Right renal pelvis (tissue), 4 donors: ENCODE data around the gene GAS1. TPM values are rescaled to one million over a fixed set of nuclear protein-coding genes. Genes with fewer than 3 reads are reported as not detected.

ENCODE experiments used
- DNase-seq, 4 donors: peaks; one replicate each; pipeline ENCODE4 v3.0.0-alpha.2; 2013; ENCODE audit warnings: low read depth in 4 of 4, low spot score in 3 of 4, missing footprints in 1 of 4
- polyA plus RNA-seq, 4 donors: library from polyadenylated mRNA; unstranded; fragments of 120-200 nt; gene quantifications; one replicate each; pipeline ENCODE4 v1.2.1, GENCODE V29; 2013; ENCODE audit not compliant: insufficient read length in 4 of 4

The GAS1 gene
- polyA plus RNA-seq, 4 donors: 47.6 to 57.3 (median 55.9) TPM

DNA sequence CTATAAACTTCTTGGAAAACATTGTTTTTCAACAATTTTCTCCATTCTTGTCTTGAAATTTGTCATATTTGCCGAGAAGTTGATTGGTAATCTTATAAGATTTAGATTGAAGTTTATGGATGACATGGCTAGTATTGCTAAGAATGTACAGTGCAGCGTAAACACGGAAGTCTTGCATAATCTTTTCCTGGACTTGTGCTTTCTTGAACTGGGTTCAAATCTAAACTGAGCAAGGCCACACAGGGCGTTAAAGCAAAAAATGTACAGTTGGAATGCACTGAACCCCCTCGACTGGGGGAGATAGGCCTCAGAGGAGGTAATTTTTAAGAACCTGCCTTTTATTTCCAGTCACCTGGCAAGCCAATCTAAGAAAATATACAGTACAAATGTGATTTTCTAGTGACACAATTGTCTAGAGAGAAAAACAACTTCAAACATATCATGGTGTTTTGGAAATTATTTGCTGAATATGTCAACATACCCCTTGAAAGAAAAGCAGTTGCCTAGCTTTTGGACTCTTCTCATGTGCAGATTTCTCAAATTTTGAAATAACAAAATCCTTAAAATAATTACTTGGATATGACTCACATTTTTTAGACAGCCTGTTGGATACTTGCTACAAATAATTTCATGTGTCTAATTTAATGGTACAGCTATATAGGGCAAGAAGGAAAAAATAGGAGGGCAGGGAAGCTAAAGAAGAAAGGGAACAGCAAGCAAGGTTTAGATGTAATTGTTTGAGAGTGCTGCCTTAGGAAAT, 18.5 kb upstream of the GAS1 start:
- no peak for DNase-seq

DNA sequence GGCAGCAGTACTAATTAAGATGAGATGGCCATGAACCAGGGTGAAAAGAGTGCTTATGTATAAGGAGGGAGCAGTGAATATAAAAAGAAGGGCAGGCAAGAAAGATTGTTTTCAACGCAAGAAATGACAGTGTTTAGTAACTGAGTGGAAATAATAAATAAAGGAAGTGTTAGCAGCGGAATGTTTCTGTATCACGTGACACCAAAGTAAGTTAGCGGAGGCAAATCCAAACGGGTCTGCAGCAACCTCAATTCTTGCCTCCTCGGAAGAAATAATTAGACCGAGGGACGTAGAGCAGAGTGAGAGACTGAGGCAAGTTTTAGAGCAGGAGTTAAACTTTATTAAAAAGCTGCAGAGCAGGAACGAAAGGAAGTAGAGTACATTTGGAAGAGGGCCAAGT, 15.4 kb upstream of the GAS1 start:
- no peak for DNase-seq

DNA sequence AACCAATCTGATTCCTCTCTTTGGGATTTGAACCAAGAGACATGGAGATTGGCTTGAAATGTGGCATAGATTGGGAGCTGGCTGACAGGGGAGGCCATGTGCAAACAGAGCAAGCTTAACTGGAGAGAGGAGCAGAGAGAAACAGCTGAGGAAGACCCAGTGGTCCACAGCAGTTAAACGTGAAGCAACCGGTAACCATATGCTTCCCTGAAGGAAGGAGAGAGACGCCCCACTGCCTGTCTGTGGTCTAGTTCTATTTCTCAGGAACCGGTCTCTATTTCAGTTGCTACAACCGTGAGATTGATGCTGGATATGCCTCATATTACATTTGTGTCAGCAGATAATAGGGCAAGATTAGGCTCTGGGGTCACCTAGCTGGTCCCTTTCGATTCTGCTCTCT, 13.6 kb upstream of the GAS1 start:
- DNase-seq: no peak

DNA sequence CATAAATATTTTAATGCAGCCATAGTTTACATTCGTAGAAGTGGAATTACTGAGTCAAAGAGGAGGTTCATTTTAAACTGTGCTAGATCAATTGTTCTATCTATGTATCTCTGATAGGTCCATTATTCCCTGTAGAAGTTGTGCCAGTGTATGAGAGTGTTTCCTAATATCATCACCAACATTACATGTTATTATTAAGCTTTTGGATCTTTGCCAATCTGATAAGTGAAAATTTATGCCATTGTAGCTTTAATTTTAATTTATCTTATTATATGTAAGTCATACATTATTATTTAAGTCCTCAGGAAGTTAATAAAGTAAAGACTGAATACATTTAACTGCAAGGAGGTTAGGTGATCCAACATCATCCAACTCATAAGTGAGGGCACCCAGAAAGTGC, 10.9 kb upstream of the GAS1 start:
- DNase-seq: no peak

DNA sequence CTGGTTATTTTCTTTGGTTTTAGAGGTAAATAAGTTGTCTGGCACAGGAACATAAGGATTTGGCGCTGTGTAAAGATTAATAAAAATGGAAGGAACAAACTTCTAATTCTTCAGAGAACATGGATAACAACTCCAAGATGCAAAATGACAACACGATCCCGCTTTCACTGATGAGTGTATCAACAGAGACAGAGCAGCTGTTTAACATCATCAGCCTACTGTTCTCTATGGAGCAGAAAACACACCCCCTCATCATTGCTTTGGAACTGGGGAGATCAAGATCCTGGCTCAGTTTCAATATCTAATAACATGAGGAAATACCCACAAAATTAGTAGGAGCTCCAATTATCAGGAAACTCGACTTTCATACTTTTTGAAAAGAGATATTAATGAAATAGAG, 8.3 kb upstream of the GAS1 start:
- no peak for DNase-seq

DNA sequence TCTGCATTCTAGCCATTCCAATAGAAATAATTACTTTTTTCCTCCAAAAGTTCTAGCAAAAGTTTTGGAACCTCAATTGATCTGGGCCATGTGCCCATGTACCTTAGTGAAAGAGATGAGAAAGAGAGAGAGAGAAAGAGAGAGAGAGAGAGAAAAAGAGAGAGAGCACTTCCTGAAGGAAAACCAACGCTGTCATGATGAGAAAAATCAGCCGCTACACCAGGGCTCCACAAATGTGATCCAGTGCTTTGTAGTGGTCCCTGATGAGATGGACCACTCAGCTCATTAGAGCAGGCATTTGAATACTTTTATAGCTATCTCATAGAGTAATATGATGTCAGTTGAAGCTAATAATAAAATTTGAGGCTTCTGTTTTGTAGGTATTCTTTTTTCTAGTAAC, 7.7 kb upstream of the GAS1 start:
- DNase-seq: no peak

DNA sequence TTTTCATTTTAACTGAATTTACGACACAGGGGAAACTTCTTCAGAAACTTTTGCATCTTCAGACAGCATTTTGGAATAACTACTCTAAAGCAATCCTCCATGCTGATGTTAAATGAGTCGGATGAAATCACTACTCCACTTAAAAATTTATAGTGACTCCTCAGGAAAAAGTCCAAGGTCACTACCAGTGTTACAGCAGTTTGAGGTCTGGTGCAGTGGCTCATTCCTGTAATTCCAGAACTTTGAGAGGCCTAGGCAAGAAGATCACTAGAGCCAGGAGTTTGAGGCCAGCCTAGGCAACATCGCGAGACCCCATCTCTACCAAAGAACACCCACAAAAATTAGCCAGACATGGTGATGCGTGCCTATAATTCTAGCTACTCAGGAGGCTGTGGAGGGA, 5.9 kb upstream of the GAS1 start:
- no peak for DNase-seq

DNA sequence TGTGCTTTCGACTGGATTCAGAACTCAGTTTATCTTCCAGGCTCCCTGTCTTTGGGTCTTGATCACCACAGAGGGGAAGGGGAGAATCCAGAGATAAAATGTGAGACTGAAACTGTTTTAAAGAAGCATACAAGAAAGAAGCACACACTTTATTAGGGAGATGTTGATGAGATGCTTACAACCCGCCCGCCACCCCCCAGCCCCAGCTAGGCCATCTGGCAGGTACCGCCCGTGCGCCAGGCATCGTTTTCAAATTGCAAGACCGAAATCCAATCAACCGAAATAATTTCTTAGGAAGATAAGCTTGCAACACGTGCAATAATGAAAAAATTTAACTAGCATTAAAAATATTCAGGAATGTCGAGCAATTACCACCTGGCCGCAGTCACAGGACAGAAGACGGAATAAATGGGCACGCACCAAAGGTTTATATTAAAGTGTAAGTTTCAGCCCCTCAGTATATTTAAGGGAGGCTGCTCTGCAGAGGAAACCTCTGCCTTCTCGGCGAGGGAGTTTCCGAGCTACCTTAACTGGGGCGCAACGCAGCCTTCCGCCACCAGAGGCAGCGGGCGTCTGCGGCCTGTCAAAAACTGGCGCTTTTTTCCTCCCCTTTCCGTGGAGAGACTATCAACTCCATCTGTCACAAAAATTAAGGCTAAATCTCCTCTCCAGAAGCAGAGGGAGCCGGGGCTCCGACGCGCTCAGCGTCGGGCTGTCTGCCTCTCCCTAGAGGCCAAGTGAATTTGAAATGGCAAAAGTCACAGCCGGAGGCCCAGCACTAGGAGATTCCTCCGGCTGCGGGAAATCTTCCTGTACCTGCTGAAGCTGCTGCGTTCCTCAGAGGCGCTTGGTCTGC, 996 bp upstream of the GAS1 start:
- peak in 2 of 4 donors; percentile 72 to 78 for DNase-seq

DNA sequence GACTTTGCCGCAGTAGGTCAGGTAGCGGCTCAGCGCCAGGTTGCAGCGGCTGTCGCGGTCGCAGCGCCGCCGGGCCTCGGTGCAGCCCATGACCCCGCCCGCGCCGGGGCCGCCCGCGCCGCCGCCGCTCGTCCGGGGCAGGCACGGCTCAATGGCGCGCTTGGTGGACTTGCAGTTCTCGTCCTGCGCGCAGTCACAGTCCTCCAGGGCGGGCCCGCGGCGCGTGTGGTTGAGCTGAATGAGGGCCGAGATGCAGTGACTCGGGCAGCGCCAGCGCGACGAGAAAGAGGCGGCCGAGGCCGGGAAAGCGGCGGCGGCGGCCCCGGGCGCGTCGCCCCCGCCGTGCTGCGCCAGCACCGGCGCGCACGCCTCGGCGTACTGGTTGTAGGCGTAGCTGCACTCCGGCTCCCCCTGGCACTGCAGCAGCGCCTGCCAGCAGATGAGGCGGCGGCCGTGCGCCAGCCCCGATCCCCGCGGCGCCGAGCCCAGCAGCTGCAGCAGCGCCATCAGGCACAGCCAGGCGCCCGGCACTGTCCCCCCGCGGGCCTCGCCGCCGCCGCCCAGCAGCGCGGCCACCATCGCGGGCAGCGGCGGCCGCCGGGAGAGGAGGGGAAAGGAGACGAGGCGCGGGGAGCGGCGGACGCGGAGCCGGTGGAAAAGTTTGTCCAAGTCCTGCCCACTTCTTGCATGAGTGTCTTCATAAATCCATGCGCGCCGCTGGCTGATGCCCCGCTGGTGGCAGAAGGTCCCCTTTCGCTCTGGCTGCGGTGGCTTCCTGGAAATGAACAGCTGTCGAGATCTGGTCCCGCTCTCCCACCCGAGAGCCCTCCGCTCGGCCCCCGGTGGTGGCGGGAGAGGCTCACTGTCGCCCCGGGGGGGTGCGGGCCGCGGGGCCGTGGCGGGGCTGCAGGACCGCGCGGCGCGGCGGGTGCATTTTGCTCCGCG, 833 bp downstream of the GAS1 start:
- DNase-seq: peak in 1 of 4 donors; percentile 18

DNA sequence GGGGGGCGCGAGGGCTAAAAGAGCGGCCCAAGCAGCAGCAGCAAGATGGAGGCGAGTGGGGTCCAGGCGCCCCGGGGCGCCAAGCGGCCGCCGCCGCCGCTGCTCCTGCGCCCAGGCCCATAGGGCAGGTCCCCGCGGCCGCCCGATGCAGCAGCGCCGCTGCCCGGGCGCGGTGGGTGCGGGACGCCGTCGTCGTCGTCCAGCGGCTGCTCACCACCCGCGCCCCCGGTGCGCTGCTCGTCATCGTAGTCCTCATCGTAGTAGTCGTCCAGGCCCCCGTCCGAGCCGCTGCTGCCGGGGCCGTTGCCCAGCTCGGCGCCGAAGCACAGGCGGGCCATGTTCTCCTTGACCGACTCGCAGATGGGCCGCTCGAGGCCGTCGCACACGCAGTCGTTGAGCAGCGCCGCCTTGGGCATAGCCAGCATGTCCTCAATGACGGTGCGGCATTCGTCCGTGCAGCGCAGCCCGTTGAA, 1.5 kb downstream of the GAS1 start:
- no peak for DNase-seq

DNA sequence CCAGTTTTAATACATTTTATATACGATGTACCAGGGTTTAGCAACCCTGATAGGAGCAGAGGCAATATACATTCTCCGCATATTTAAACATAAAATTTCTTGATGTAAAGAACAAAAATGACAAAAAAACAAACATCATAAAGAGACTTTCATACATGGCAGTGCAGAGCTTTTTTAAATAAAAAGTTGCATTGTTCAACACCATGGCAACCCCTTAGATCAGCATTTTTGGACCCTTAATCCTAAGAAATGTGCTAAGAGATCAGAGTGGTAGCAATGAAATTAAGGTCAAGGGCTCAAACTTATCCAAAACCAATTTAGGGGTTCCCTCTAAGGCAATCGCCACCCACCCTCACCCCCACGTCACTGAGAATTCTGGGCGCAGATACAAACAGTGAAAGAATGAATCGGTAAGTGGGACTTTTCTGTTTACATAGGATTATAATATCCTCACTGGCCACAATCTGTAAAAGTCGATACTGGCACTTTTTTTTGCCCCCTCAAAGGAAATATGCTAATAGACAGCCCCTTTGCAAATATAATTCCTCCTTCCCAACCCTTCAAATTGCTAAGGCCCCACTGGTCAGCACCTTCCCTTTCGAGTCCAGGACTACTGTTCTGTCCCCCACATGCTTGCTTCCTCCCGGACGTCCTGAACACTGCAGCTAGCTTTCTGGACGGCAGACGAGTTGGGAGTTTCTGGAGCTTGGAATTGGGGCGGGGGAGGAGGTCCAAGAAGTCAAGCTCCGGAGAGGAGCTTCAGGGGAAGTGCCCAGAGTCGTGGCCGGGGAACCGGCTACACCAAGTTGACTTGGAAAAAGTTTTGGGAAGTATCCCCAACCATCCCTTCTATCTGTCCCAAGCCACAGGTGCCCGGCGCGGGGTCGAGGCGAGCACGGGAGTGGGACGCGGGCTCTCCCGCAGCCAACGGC, 2.2 kb downstream of the GAS1 start:
- no peak for DNase-seq

DNA sequence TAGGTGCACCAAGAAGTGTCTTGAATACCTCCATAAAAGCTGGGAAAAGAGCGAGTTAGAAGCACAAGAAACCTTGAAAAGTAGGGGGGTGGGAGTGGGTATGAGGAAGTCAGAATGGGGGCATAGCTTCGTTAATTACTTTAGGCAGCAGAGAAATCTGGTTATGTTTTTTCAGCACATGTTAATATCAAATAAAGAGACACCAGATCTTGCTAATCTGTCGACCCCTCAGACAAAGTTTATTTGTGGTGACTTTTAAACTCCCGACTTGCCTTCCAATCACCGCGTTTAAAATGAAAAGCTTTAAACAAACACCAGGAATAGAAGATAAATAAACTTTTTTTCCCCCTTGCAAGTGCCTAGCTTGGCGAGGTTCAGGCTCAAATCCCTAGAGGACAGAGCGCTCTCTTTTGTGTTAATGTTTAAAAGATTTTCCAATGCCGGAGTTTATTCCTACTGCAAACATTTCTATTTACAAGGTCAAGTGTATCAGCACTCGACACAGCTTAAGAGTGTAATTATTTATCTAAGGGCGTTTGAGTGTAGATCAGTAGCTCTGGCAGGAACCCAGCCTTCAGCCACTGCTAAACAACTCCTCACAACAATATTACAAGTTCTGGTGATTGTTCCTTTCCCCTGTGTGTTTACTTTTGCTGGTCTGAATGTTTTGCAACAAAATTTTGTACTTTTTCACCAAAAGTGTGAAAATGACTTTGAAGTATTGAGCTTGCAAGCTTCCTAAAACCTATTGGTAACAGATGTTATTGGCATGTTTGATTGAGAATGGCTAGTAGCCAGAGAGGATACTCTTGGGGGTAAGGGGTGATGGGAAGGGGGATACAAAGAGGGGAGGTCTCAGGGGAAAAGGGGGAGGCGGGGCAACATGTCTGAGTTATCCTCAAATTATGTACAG, 3.8 kb downstream of the GAS1 start:
- no peak for DNase-seq

DNA sequence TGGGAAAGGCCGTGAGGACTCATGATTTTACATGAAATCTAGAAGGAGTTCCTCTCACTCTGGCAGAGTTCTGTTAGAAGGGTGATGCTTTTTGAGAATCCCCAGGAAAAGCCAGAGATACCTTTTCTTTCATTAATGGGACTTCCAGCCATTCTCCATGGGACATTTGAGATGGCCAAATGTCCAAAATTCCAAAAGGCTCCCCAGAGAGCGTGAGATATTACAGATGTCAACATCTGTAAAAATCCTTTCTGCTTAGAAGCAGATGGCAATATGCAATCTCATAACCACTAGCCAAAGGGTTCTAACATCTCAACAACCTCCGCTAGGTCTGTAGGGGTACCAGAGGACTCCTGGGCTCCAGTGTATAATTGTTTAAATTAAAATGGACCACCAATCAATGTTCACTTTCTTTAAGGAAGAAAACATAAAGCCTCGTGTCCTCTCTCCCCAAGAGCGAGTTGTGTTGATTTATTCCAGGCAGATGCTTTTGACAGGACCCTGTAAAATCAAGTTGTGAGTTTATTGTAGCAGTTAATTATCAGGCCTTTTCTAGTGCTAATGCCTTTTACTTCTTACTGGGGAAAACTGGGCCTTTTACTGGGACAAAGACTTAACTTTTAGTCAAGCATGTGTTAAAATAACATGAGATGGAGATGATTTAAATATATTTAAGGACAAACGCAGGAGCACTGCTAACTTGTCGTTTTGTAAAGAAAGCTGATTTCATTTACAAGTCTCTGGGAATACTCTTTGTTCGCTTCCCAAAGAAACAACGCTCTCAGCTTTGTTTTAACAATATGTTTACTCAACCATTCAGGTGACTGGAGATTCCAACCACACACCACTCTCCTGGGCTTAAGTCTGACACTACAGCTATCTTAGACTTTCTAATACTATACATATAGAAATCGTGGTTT, 4.8 kb downstream of the GAS1 start:
- no peak for DNase-seq

DNA sequence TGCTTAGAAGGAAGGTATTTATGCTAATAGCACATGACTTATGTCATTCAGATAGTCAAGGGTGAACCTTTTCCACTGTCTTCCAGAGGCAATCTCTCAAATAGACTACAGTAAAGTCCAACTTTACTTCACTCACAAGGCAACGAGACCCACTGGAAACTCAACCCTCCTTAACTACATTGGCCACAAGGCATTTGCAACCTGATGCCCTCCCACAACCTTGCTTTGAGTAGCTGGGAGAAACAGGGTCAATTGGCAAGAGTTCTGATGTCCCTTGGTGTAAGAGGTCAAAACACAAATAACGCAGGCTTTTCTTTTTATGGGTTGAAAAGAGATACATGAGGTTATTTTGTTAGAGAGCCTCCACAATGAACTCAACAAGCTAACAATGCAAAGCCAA, 6.1 kb downstream of the GAS1 start:
- no peak for DNase-seq

DNA sequence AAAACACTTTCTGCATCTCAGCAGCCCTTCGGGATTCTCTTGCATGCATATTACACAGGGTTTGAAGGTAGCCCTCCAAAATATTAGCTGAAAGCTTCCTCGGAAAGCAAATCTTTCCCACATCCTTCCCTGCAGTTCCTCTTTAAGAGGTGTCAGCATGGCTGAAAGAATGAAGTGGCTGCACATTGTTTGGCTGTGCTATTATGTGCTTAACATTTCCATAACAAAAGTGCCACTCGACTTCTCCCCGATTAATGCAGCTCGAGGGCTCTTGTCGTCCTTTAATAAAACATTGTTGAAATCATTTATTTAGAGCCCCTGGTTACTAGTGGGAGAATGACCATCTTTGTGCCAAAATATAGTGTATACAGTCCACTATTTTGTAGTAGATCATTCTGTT, 6.5 kb downstream of the GAS1 start:
- DNase-seq: no peak

DNA sequence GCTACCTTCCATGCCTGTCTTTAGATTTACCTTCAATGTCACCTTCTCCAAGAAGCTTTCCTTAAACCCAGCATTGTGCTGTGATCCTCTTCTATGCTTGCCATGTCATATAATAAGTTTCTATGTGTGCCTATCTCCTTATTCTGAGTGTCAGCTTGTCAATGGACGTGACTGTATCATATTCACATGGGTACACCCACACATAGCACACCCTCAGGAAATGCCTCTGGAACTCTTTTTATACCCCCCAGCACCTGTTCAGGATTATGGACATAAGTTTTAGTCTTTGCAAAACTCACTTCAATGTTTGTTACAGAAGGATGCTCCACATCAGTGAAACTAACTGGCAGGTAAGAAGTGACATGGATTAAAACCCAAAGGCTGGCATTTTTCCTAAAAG, 7.4 kb downstream of the GAS1 start:
- DNase-seq: no peak

DNA sequence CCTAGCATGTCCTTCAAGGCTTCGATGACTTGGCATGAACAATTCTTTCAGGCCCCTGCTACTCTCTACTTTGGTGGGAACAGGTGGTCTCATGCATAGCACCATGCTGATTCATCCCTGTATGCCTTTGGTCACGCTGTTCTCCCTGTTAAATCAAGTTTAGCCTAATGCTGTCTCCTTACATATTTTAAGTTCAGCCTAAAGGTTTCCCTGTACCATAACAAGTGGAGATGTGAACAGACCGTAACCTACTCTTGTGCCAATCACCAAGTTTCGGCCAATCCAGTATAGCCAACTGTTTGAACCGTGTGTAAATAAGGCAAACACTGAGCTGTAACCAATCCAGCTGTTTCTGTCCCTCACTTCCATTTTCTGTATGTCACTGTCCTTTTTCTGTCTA, 8.0 kb downstream of the GAS1 start:
- DNase-seq: no peak

DNA sequence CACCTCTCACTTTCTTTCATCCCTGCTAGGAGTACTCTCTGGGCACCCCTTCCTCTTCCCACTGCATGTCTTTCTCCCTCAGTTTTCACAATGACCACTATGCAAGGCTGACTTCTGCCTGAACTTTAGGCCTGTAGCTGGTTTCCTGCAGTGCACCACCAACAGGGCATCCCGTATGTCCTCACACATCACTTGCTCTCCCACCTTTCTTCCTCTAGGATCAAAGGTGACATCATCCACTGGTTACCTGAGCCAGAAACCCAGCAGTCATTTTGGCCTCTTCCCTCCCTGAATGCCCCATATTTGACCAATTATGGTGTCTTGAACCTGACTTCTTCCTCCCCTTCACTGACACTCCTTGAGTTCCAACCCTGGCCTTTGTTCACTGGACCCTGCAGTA, 8.5 kb downstream of the GAS1 start:
- no peak for DNase-seq
